Measurements from ENCODE around the gene GCK.
"Not testable (repeated sequence)": the region's sequence is repeated elsewhere in the genome, so short reads cannot be mapped to it uniquely, and the experiment has no call there.

The GCK gene

GRCh38 chr7:44173911-44174693 lies 15.1 kb downstream of the GCK start:
- TF ChIP-seq CTCF (conservative IDR thresholded peaks at IDR 0.05) = no peak
- no peak overlapping the region for H3K27ac ChIP-seq

DNA sequence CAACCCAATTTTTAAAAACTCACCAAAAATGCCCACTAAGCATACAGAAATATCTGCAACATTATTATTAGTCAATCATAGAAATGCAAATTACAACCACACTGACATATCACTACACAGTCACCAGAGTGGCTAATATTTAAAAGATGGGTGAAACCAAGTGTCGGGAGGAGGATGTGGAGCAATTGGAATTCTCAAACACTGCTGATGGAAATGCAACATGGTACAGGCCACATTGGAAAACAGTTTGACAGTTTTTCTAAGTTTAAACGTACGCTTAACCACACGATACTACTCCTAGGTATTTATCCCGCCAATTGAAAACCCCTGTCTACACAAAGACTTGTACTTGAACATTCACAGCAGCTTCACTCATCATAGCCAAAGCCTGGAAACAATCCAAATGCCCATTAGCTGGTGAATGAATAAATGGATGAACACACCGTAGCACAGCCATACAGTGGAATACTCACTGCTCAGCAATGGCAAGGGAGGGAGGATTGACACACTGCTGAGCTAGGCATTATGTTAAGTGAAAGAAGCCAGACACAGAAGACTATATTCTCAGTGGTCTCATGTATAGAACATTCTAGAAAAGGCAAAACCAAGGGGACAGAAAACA lies 16.3 kb downstream of the GCK start:
- no peak for TF ChIP-seq CTCF (conservative IDR thresholded peaks at IDR 0.05)
- no peak overlapping the region for H3K27ac ChIP-seq

- no peak for TF ChIP-seq CTCF (conservative IDR thresholded peaks at IDR 0.05)
- no peak overlapping the region for H3K27ac ChIP-seq
Observed at GRCh38 chr7:44172352-44172751, 16.9 kb downstream of the GCK start.

- H3K27ac ChIP-seq = not testable (repeated sequence)
Observed at GRCh38 chr7:44171901-44172300, 17.3 kb downstream of the GCK start.

- H3K27ac ChIP-seq = no peak overlapping the region
- no peak for TF ChIP-seq CTCF (conservative IDR thresholded peaks at IDR 0.05)
Observed at GRCh38 chr7:44167920-44168319, 21.3 kb downstream of the GCK start.

- H3K27ac ChIP-seq = no peak overlapping the region
- TF ChIP-seq CTCF (conservative IDR thresholded peaks at IDR 0.05) = no peak
Observed at GRCh38 chr7:44163591-44163990, 25.6 kb downstream of the GCK start.

GRCh38 chr7:44162785-44163395 lies 26.3 kb downstream of the GCK start:
- TF ChIP-seq CTCF (conservative IDR thresholded peaks at IDR 0.05) = no peak
- no peak overlapping the region for H3K27ac ChIP-seq

- no peak for TF ChIP-seq CTCF (conservative IDR thresholded peaks at IDR 0.05)
- no peak overlapping the region for H3K27ac ChIP-seq
Observed at GRCh38 chr7:44162179-44162578, 27.1 kb downstream of the GCK start.

Data from VCaP (cell line).